Naive B cell (primary cell): Measurements from ENCODE around the gene ARID1B. TPM values are rescaled to one million over a fixed set of nuclear protein-coding genes. Genes with fewer than 3 reads are reported as not detected.
A peak's percentile ranks its signal among the peaks of the same experiment; 100 is the strongest.

ENCODE experiments used
- ATAC-seq, 2 donors: fragments of 150-1000 bp; cut with Tn5 transposase; 2 replicates each; pipeline ENCODE4 v1.10.0; 2021; ENCODE audit warnings: low read depth in 2 of 2, mild to moderate bottlenecking in 2 of 2, moderate library complexity in 2 of 2
- DNase-seq: peaks from one replicate; pipeline ENCODE4 v3.0.0; 2022
- H3K27ac Mint-ChIP-seq, 6 donors: one replicate each; pipeline ENCODE4 v1.8.0; 2020 to 2022; ENCODE audit warnings: mild to moderate bottlenecking in 6 of 6, mixed read lengths in 6 of 6, moderate library complexity in 5 of 6, inconsistent platforms in 2 of 6
- H3K27me3 Mint-ChIP-seq, 3 donors: one replicate each; pipeline ENCODE4 v1.8.0; 2021 to 2022; ENCODE audit warnings: mixed read lengths in 3 of 3, mild to moderate bottlenecking in 1 of 3
- H3K36me3 Mint-ChIP-seq, 2 donors: one replicate each; pipeline ENCODE4 v1.8.0; 2020 to 2022; ENCODE audit warnings: mixed read lengths in 2 of 2, inconsistent platforms in 1 of 2, mild to moderate bottlenecking in 1 of 2
- H3K4me1 Mint-ChIP-seq, 3 donors: one replicate each; pipeline ENCODE4 v1.8.0; 2020 to 2022; ENCODE audit warnings: mixed read lengths in 3 of 3, inconsistent platforms in 1 of 3, mild to moderate bottlenecking in 1 of 3, moderate library complexity in 1 of 3
- H3K4me3 Mint-ChIP-seq, 8 donors: one replicate each; pipeline ENCODE4 v1.8.0; 2020 to 2022; ENCODE audit warnings: mild to moderate bottlenecking in 8 of 8, mixed read lengths in 8 of 8, moderate library complexity in 8 of 8, inconsistent platforms in 2 of 8
- H3K9me3 Mint-ChIP-seq, 7 donors: one replicate each; pipeline ENCODE4 v1.8.0; 2020 to 2022; ENCODE audit warnings: mixed read lengths in 7 of 7, mild to moderate bottlenecking in 5 of 7, inconsistent platforms in 2 of 7, moderate library complexity in 1 of 7
- polyA plus RNA-seq, 6 donors: library from polyadenylated mRNA; unstranded; fragments of 300-500 nt; fragmentation: Illumina TruSeq; gene quantifications; one replicate each; pipeline ENCODE4 v1.2.3, GENCODE V29; 2021; ENCODE audit warnings: low read depth in 6 of 6

ARID1B gene
- polyA plus RNA-seq, 6 donors from 2014 or later = 16.6 to 44.1 (median 27.5) TPM

GRCh38 chr6:156845454-156846155 lies 68.4 kb downstream of the ARID1B start:
- Mint-ChIP-seq H3K27me3 (no peaks in the 10 kb centered on the region), H3K4me1 (peaks cover 82 to 96% (median 88%) of the 10 kb centered on the region in 3 donors), H3K36me3 (no peaks in the 10 kb centered on the region), H3K9me3 (no peaks in the 10 kb centered on the region), H3K27ac (peak overlapping the region; percentile 4 to 94 (median 89)), H3K4me3 (peak overlapping the region in 7 of 8 donors; percentile 7 to 78 (median 68))
- DNase-seq (no peak), ATAC-seq (no peak)

- no peak for DNase-seq
- Mint-ChIP-seq H3K9me3 (no peaks in the 10 kb centered on the region), H3K4me3 (peak overlapping the region in 7 of 8 donors; percentile 4 to 78 (median 43)), H3K27me3 (no peaks in the 10 kb centered on the region), H3K36me3 (no peaks in the 10 kb centered on the region), H3K4me1 (peaks cover 84 to 98% (median 90%) of the 10 kb centered on the region in 3 donors), H3K27ac (peak overlapping the region in 5 of 6 donors; percentile 66 to 91 (median 79))
- ATAC-seq = no peak
These were observed 69.8 kb downstream of the ARID1B start for GRCh38 chr6:156846845-156847599.

- peak overlapping the region; percentile 44 to 91 (median 63) for H3K27ac Mint-ChIP-seq
- no peaks in the 10 kb centered on the region for H3K36me3 Mint-ChIP-seq
- no peaks in the 10 kb centered on the region for H3K9me3 Mint-ChIP-seq
- H3K27me3 Mint-ChIP-seq = no peaks in the 10 kb centered on the region
- peak overlapping the region in 6 of 8 donors; percentile 5 to 79 (median 54) for H3K4me3 Mint-ChIP-seq
- ATAC-seq (no peak), DNase-seq (no peak)
- H3K4me1 Mint-ChIP-seq = peaks cover 86 to 98% (median 96%) of the 10 kb centered on the region in 3 donors
These were observed 70.9 kb downstream of the ARID1B start for GRCh38 chr6:156848123-156848522.

GRCh38 chr6:156848533-156848932 lies 71.4 kb downstream of the ARID1B start:
- Mint-ChIP-seq H3K27ac (peak overlapping the region in 5 of 6 donors; percentile 30 to 91 (median 59)), H3K36me3 (no peaks in the 10 kb centered on the region), H3K4me1 (peaks cover 85 to 99% (median 93%) of the 10 kb centered on the region in 3 donors), H3K4me3 (peak overlapping the region; percentile 5 to 79 (median 54)), H3K27me3 (no peaks in the 10 kb centered on the region), H3K9me3 (no peaks in the 10 kb centered on the region)
- no peak for DNase-seq
- no peak for ATAC-seq

- Mint-ChIP-seq H3K36me3 (no peaks in the 10 kb centered on the region), H3K4me3 (peak overlapping the region in 6 of 8 donors; percentile 11 to 86 (median 56)), H3K27ac (peak overlapping the region in 3 of 6 donors; percentile 47 to 87 (median 54)), H3K4me1 (peaks cover 78 to 99% (median 95%) of the 10 kb centered on the region in 3 donors), H3K9me3 (no peaks in the 10 kb centered on the region), H3K27me3 (no peaks in the 10 kb centered on the region)
- DNase-seq (no peak), ATAC-seq (no peak)
These were observed 72.6 kb downstream of the ARID1B start for GRCh38 chr6:156849806-156850205.

- no peaks in the 10 kb centered on the region for H3K9me3 Mint-ChIP-seq
- H3K36me3 Mint-ChIP-seq = no peaks in the 10 kb centered on the region
- peaks cover 76 to 96% (median 95%) of the 10 kb centered on the region in 3 donors for H3K4me1 Mint-ChIP-seq
- ATAC-seq (peak; percentile 47 to 56), DNase-seq (peak; percentile 31)
- H3K4me3 Mint-ChIP-seq = peak overlapping the region in 7 of 8 donors; percentile 58 to 83 (median 62)
- no peaks in the 10 kb centered on the region for H3K27me3 Mint-ChIP-seq
- peak overlapping the region in 3 of 6 donors; percentile 26 to 79 (median 47) for H3K27ac Mint-ChIP-seq
These were observed 73.2 kb downstream of the ARID1B start for GRCh38 chr6:156850353-156850752.

- DNase-seq (no peak), ATAC-seq (no peak)
- Mint-ChIP-seq H3K4me1 (peaks cover 80 to 97% (median 96%) of the 10 kb centered on the region in 3 donors), H3K9me3 (no peaks in the 10 kb centered on the region), H3K36me3 (no peaks in the 10 kb centered on the region), H3K4me3 (peak overlapping the region; percentile 2 to 83 (median 62)), H3K27me3 (no peaks in the 10 kb centered on the region), H3K27ac (peak overlapping the region in 4 of 6 donors; percentile 40 to 91 (median 79))
These were observed 74.3 kb downstream of the ARID1B start for GRCh38 chr6:156851454-156851921.

- Mint-ChIP-seq H3K27me3 (no peaks in the 10 kb centered on the region), H3K9me3 (no peaks in the 10 kb centered on the region), H3K4me3 (peak overlapping the region in 7 of 8 donors; percentile 29 to 83 (median 62)), H3K4me1 (peaks cover 77 to 97% (median 96%) of the 10 kb centered on the region in 3 donors), H3K27ac (peak overlapping the region; percentile 78 to 91 (median 81)), H3K36me3 (no peaks in the 10 kb centered on the region)
- DNase-seq (peak; percentile 39), ATAC-seq (peak; percentile 85 to 86)
These were observed 75.1 kb downstream of the ARID1B start for GRCh38 chr6:156852147-156852857.

- no peaks in the 10 kb centered on the region for H3K27me3 Mint-ChIP-seq
- peak overlapping the region; percentile 17 to 84 (median 78) for H3K27ac Mint-ChIP-seq
- H3K4me3 Mint-ChIP-seq = peak overlapping the region in 5 of 8 donors; percentile 22 to 77 (median 60)
- DNase-seq = no peak
- ATAC-seq = no peak
- H3K4me1 Mint-ChIP-seq = peaks cover 77 to 97% (median 95%) of the 10 kb centered on the region in 3 donors
- H3K9me3 Mint-ChIP-seq = no peaks in the 10 kb centered on the region
- H3K36me3 Mint-ChIP-seq = no peaks in the 10 kb centered on the region
These were observed 75.7 kb downstream of the ARID1B start for GRCh38 chr6:156852858-156853216.

GRCh38 chr6:156853733-156854132 lies 76.6 kb downstream of the ARID1B start:
- ATAC-seq = no peak
- peak overlapping the region in 1 of 8 donors; percentile 10 for H3K4me3 Mint-ChIP-seq
- no peaks in the 10 kb centered on the region for H3K27me3 Mint-ChIP-seq

GRCh38 chr6:156854466-156855161 lies 77.4 kb downstream of the ARID1B start:
- no peak for ATAC-seq
- Mint-ChIP-seq H3K4me3 (peak overlapping the region in 1 of 8 donors; percentile 0), H3K36me3 (no peaks in the 10 kb centered on the region), H3K9me3 (no peaks in the 10 kb centered on the region), H3K27me3 (no peaks in the 10 kb centered on the region), H3K27ac (peak overlapping the region in 4 of 6 donors; percentile 13 to 64 (median 56)), H3K4me1 (peaks cover 66 to 95% (median 87%) of the 10 kb centered on the region in 3 donors)
- no peak for DNase-seq

More at GRCh38 chr6:156853733-156854132, 76.6 kb downstream of the ARID1B start:
- peaks cover 72 to 97% (median 94%) of the 10 kb centered on the region in 3 donors for H3K4me1 Mint-ChIP-seq
- DNase-seq = no peak
- H3K27ac Mint-ChIP-seq = peak overlapping the region; percentile 15 to 80 (median 57)
- H3K36me3 Mint-ChIP-seq = no peaks in the 10 kb centered on the region
- no peaks in the 10 kb centered on the region for H3K9me3 Mint-ChIP-seq

- Mint-ChIP-seq H3K4me3 (peak overlapping the region in 1 of 8 donors; percentile 8), H3K4me1 (peaks cover 62 to 89% (median 80%) of the 10 kb centered on the region in 3 donors), H3K27ac (peak overlapping the region in 2 of 6 donors; percentile 52 to 84), H3K27me3 (no peaks in the 10 kb centered on the region), H3K36me3 (no peaks in the 10 kb centered on the region), H3K9me3 (peaks cover 0 to 4% (median 0%) of the 10 kb centered on the region in 7 donors)
- ATAC-seq (no peak), DNase-seq (no peak)
These were observed 80.4 kb downstream of the ARID1B start for GRCh38 chr6:156857573-156857972.
